Jurkat, Clone E6-1 (cell line): Measurements from ENCODE around the gene IQGAP2.
A peak's percentile ranks its signal among the peaks of the same experiment; 100 is the strongest.

ENCODE experiments used
- DNase-seq: peaks from one replicate; pipeline ENCODE4 v3.0.0-alpha.2; 2011; ENCODE audit warnings: low read depth, low spot score
- H3K4me3 ChIP-seq: 2 replicates; pipeline ENCODE4 v1.5.1; 2011; ENCODE audit warnings: mild to moderate bottlenecking, low read length, control low read depth, moderate library complexity

IQGAP2 gene

DNA sequence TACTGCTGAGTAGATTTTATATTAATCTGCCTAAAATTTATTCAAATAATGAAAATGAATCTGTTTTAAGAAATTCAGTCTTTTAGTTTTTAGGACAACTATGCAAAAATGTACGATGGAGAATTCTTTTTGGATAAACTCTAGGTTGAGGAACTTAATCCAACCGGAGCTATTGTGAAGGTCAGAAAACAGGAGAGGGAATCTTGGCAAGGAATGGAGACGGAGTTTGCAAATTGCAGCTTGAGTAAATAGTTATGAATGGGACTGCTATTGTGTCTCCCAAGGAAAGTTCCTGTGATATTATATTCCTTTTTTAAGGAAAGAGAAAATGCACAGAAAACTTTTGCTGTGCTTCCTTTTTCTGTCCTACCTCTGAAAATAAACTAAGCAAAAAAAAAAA, 67.9 kb downstream of the IQGAP2 start:
- no peak for DNase-seq

DNA sequence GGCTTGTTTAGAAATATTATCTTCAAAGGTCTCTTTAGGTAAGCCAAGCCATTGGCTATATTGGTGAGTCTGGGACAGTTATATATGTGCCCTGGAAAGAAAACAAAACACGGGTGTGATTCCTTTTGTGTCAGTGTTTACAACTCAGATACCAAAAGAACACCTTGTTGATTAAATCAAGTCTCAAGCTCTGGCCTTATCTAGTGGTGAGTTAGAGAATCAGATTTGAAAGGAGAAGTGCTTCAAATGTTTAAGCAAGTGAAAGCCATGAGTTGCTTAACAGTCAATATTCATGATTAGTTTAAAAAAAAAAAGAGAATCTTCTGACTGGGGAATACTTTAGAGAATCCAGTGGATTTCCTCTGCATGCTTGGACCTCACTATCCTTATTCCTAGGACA, 68.3 kb downstream of the IQGAP2 start:
- no peak for DNase-seq
- no peak overlapping the region for H3K4me3 ChIP-seq

More for the DNA sequence above, 67.9 kb downstream of the IQGAP2 start:
- H3K4me3 ChIP-seq = no peak overlapping the region

GRCh38 chr5:76471987-76472334, 68.9 kb downstream of the IQGAP2 start:
- H3K4me3 ChIP-seq = no peak overlapping the region
- DNase-seq = no peak

- no peak overlapping the region for H3K4me3 ChIP-seq
- no peak for DNase-seq
These were observed 69.4 kb downstream of the IQGAP2 start for GRCh38 chr5:76472335-76473008.

DNA sequence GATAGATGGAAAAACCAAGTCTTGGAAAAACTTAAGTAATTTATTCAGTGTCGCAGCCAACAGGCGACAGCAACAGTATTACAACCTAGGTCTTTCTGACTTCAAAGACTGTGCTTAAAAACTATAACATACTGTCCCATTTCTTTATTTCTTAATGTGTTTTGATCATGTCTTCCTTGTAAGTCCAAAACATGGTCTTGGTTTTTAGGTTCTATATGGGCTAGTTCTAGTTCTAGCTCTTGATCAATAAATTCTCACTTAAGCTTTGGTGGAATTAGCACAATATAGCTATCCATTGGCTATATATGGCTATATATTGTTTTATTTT, 69.9 kb downstream of the IQGAP2 start:
- no peak overlapping the region for H3K4me3 ChIP-seq
- no peak for DNase-seq

GRCh38 chr5:76473661-76474060, 70.6 kb downstream of the IQGAP2 start:
- DNase-seq = peak; percentile 91
- H3K4me3 ChIP-seq = no peak overlapping the region; the same call in 1 of the 2 replicates

DNA sequence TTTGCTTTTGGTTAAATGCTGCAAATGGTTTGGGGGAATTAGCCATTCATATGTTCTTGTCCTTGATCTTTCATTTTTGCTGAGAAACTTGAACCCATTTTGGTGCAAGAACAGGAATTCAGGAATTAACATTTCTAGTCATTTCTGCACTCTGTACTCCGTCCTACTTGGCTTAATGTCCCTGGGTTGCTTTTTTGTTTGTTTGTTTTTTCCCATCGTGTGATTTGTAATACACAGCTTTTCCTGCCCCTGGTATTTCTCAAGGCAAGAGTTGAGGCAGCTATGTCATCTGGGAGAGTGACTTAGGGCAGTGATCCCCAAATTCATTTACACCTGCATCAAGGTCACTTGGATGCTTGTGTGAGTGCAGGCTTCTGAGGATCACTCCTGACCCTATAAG, 71.3 kb downstream of the IQGAP2 start:
- no peak for DNase-seq
- H3K4me3 ChIP-seq = no peak overlapping the region

DNA sequence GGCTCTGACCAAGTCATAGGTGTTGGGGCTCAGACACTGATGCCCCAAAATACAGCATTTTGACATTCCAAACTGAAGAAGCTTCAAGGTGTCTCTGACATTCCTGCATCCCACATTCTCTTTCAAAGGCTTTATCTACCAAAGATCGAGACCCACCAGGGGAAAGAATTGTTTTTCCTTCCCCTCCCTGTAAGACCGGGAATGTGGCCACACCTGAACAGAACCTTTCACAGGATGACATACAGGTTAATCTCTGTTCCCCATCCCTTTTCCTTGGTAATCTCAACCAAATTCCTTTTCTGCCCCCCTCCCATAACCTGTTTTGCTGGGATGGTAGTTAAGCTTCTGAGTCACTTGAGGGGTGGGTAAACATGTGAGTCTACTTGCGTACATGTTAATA, 72.3 kb downstream of the IQGAP2 start:
- H3K4me3 ChIP-seq = no peak overlapping the region
- DNase-seq = no peak

DNA sequence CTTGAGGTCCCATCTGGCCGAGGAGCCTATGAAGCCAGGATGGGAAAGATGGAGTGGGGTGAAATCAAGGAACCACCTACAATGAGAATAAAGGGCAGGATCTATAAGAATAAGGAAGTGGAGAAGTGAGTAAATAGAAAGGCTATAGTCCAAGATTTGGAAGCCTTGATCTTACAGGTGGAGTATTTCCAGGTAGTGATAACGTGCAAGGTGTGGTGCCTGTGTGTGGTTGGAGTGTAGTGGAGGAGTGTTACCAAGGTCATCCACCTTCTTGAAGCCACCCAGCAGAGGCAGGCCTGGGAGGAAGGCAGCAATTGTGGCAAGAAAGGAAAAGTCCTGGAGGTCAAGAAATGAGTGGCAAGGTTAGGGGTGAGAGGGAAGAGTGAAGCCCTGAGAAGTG, 72.9 kb downstream of the IQGAP2 start:
- no peak overlapping the region for H3K4me3 ChIP-seq
- no peak for DNase-seq

- no peak for DNase-seq
- no peak overlapping the region for H3K4me3 ChIP-seq
These were observed 73.5 kb downstream of the IQGAP2 start for GRCh38 chr5:76476474-76477038.

DNA sequence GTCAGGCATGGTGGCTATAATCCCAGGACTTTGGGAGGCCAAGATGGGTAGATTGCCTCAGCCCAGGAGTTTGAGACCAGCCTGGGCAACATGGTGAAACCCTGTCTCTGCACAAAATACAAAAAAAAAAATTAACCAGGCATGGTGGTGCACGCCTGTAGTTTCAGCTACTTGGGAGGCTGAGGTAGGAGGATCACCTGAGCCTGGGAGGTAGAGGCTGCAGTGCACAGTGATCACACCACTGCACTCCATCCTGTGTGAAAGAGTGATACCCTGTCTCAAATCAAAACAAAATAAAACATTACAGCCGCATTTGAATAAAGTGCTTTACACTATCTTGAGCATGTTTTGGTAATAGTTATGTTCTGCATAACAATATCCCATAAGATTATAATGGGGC, 74.0 kb downstream of the IQGAP2 start:
- no peak for DNase-seq
- H3K4me3 ChIP-seq = no peak overlapping the region

DNA sequence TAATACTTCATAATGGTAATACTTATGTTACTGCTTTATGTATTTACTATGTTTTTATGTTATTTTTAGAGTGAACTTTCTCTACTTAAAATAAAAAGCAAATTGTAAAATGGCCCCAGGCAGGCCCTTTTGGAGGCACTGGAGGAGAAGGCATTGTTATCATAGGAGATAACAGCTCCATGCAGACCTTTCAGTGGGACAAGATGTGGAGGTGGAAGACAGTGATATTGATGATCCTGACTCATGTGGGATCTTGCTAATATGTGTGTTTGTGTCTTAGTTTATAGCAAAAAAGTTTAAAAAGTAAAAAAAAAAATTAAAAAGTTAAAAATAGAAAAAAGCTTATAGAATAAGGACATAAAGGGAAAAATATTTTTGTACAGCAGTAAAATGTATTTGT, 74.5 kb downstream of the IQGAP2 start:
- no peak for DNase-seq
- no peak overlapping the region for H3K4me3 ChIP-seq

DNA sequence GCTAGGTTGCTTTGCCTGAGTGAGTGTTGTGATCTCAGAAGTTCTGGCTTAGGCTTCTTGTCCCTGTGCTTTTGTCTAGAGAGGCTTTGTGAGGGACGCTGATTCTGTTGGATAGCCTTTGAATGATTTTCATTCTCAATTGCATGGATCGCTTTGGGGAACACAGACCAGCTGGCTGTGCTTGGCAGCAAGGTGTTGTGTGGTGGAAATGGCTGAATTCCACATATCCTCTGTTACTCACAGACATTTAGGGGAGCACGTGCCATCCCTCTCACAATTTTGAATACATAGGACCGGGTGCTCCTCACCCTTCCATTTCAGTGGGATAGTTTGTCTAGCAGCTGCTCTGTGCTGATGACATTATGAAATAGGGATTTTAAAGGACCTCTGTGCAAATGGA, 76.2 kb downstream of the IQGAP2 start:
- H3K4me3 ChIP-seq = no peak overlapping the region
- DNase-seq = no peak

DNA sequence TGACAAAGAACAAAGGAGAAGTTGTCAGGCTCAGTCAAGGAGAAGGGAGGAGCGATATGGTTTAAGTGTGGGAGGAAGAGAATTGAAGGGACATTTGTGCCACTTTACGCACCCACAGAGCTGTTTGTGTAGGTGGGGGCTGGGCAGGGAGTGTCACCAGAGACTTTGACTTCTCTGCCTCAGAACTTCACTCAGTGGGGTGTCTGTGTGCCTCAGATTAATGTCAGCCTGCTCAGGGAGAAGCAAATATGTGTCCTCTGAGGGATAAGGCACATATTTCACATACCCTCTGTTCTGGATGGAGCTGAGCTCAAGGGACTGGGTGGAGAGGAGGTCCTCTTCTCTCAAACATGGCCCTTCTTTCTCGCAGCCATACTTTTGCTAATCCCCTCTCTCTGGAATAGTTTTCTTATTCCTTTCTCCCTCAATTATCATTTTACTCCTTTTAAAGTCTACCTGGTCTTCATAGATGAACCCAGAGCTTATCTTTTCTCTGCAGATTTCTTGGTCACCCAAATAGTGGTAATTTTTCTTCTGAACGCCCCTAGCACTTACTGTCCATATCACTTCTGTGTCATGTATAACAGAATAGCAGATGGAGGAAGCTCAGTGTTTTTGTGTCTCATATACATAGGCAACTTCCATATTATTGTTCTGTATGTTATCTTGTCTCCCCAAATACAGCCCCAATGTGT, 77.0 kb downstream of the IQGAP2 start:
- H3K4me3 ChIP-seq = no peak overlapping the region
- DNase-seq = no peak

DNA sequence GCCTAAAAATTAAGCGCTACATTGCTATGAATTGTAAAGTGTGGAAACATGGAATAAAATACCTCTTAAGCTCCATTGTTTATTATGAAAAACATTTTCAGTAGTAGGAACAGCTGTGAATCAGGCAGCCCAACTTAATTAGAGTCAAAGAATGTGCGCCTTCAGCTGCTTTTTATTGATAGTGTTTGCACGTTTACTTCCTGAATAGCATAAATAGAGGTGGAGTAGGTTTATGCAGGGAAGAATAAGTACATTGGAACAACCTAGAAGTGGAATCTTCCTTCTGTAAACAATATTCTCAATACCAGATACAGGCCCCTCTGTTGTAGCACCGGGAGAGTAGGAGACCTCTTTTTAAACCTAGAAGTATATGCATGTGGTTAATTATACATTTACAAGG, 79.9 kb downstream of the IQGAP2 start:
- no peak overlapping the region for H3K4me3 ChIP-seq
- no peak for DNase-seq

- no peak overlapping the region for H3K4me3 ChIP-seq
- DNase-seq = no peak
These were observed 80.3 kb downstream of the IQGAP2 start for GRCh38 chr5:76483433-76483832.

DNA sequence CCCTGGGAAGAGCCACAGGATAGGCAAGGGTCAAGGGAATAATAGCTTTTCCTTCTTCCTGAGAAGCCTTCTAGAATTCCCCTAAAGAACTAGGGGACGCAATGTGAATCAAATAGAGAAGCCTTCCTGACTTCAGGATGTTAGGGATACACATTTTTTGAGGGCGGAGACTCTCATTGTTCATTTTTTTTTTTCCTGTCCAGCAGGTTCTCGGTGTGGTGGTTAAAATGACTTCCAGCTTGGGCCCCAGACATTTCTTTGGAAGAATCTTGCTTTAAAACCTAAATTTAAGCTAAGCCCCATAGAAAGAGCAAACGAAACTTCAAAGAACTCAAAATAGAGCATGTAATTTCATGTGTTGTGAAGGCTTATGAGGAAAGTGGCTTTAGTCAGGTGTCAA, 80.8 kb downstream of the IQGAP2 start:
- no peak overlapping the region for H3K4me3 ChIP-seq
- no peak for DNase-seq

GRCh38 chr5:76485511-76485910, 82.4 kb downstream of the IQGAP2 start:
- DNase-seq = no peak
- H3K4me3 ChIP-seq = no peak overlapping the region

- no peak for DNase-seq
- no peak overlapping the region for H3K4me3 ChIP-seq
These were observed 84.3 kb downstream of the IQGAP2 start for GRCh38 chr5:76487386-76487785.

GRCh38 chr5:76487821-76488220, 84.7 kb downstream of the IQGAP2 start:
- no peak overlapping the region for H3K4me3 ChIP-seq
- no peak for DNase-seq

DNA sequence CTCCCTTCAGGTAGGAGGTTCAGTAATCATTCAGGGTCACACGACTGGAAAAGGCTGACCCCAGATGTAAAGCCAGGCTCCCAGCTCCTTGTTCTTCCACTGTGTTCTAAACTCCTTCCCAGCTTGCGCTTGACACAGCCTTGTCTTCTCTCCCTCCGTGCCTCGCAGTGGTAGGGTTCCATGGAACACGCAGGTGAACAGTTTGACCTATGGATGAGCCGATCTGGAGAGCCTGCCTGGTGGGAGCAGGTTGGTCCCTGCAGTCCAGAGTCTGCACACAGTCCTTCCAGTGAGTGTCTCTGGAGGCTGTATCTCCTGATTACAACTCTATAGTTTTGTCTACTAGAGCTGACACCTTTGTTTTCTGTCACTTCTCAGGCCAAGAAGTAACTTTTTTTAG, 85.9 kb downstream of the IQGAP2 start:
- no peak for DNase-seq
- H3K4me3 ChIP-seq = no peak overlapping the region
